CD4-positive, alpha-beta T cell (primary cell): ENCODE measurements around the gene LSM10. TPM values are rescaled to one million over a fixed set of nuclear protein-coding genes. Genes with fewer than 3 reads are reported as not detected.

ENCODE experiments used
- ATAC-seq: fragments of 200-7000 bp; cut with Tn5 transposase; one replicate; pipeline ENCODE4 v1.10.0; 2022; ENCODE audit warnings: mild to moderate bottlenecking; ENCODE audit not compliant: poor library complexity
- CTCF ChIA-PET: fragments of 350-600 bp; sonication (Branson Sonifier 250); formaldehyde crosslinking; loops from one replicate; lab custom pipeline; 2021; ENCODE audit warnings: antibody characterized with exemption, inconsistent platforms; lab: Charles Lee
- POLR2A ChIA-PET: fragments of 350-600 bp; sonication (Branson Sonifier 250); formaldehyde crosslinking; loops from one replicate; lab custom pipeline; 2021; ENCODE audit warnings: antibody characterized with exemption, inconsistent platforms; lab: Charles Lee
- DNase-seq, 14 experiments: peaks; one replicate each; pipeline ENCODE4 v3.0.0-alpha.2; 2013 to 2020; ENCODE audit warnings: mixed read lengths in 2 of 14
- H3K27ac ChIP-seq, 2 donors: one replicate each; pipeline versions ENCODE4 v1.5.1 to v1.7.0; 2013; ENCODE audit warnings: low read length in 2 of 2, low read depth in 1 of 2, mild to moderate bottlenecking in 1 of 2
- H3K27me3 ChIP-seq, 2 experiments: 1 replicate in 1 of 2; 2 replicates in 1 of 2; pipeline versions ENCODE4 v1.6.1 to v1.7.0; 2013; ENCODE audit warnings: low read length in 2 of 2, control low read depth in 1 of 2, mild to moderate bottlenecking in 1 of 2, moderate library complexity in 1 of 2; ENCODE audit not compliant: insufficient read depth in 2 of 2, control insufficient read depth in 1 of 2
- H3K36me3 ChIP-seq: one replicate; pipeline ENCODE4 v1.6.1; 2013; ENCODE audit warnings: low read length, control low read depth; ENCODE audit not compliant: insufficient read depth
- H3K4me1 ChIP-seq: one replicate; pipeline ENCODE4 v1.6.1; 2013; ENCODE audit warnings: low read length, control low read depth; ENCODE audit not compliant: insufficient read depth
- H3K4me3 ChIP-seq: one replicate; pipeline ENCODE4 v1.5.1; 2013; ENCODE audit warnings: mild to moderate bottlenecking, low read length, moderate library complexity
- H3K9me3 ChIP-seq, 2 experiments: 1 replicate in 1 of 2; 2 replicates in 1 of 2; pipeline versions ENCODE4 v1.6.1 to v1.7.0; 2013; ENCODE audit warnings: low read length in 2 of 2, mild to moderate bottlenecking in 2 of 2, control low read depth in 1 of 2, moderate library complexity in 1 of 2; ENCODE audit not compliant: control insufficient read depth in 1 of 2, insufficient read depth in 1 of 2
- H3K27ac Mint-ChIP-seq: one replicate; pipeline ENCODE4 v1.8.0; 2020; ENCODE audit warnings: mixed read lengths
- H3K27me3 Mint-ChIP-seq: one replicate; pipeline ENCODE4 v1.8.0; 2021; ENCODE audit warnings: mixed read lengths
- H3K36me3 Mint-ChIP-seq: one replicate; pipeline ENCODE4 v1.8.0; 2021; ENCODE audit warnings: low read depth, mixed read lengths
- H3K4me1 Mint-ChIP-seq: one replicate; pipeline ENCODE4 v1.8.0; 2021; ENCODE audit warnings: low read depth, mixed read lengths
- H3K4me3 Mint-ChIP-seq: one replicate; pipeline ENCODE4 v1.8.0; 2020; ENCODE audit warnings: mild to moderate bottlenecking, mixed read lengths
- H3K9me3 Mint-ChIP-seq: one replicate; pipeline ENCODE4 v1.8.0; 2020; ENCODE audit warnings: mixed read lengths
- intact Hi-C, 2 experiments: fragments of 100-400 bp; cut with DNase I in 1 of 2; cut with micrococcal nuclease in 1 of 2; formaldehyde crosslinking; loops; one replicate each; pipeline versions ENCODE4 v1.15.1 to v1.9.0; 2023 to 2025; cut with DNase I, micrococcal nuclease
- total RNA-seq, 174 experiments: library from RNA in 2 of 174; stranded (reverse) in 2 of 174; gene quantifications; one replicate each; pipeline ENCODE4 v1.2.3 and lab custom pipeline; 2021 to 2026
- TF ChIP-seq, protein P1 (sequence below): fragments of 200-600 bp; IDR thresholded peaks from one replicate; pipeline ENCODE4 v1.8.0; 2022; ENCODE audit warnings: antibody characterized with exemption, mild to moderate bottlenecking

Gene LSM10
- total RNA-seq, 2 experiments from 2014 or later: 25.6 to 26.0 TPM

DNA sequence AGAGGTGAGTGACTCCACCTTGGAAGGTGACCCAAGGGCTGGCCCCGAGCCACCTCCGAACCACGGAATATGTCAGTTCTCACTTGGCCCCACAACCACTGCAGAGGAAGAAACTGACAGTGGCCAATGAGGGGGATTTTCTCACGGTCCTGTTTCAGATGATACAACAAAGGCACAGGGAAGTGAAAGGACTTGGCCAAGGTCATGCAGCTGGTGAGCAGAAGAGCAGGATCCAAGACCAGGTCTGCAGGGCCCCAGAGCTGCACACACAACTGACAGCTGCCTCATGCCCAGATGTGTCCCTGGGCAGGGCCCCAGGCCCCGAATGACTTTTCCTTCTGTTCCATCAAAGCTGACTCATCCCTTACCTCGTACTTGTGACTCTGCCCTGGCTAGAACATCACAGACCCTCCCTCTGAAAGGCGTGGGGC, 48.5 kb downstream of the LSM10 start:
- H3K27ac ChIP-seq: no peak overlapping the region
- no peak overlapping the region for H3K4me3 ChIP-seq
- Mint-ChIP-seq H3K27ac (no peak overlapping the region), H3K4me1 (peaks cover 26% of the 10 kb centered on the region), H3K27me3 (no peaks in the 10 kb centered on the region), H3K9me3 (no peaks in the 10 kb centered on the region), H3K36me3 (peaks cover 71% of the 10 kb centered on the region), H3K4me3 (no peak overlapping the region)
- H3K4me1 ChIP-seq: peaks cover 23% of the 10 kb centered on the region
- TF ChIP-seq, protein P1, sequence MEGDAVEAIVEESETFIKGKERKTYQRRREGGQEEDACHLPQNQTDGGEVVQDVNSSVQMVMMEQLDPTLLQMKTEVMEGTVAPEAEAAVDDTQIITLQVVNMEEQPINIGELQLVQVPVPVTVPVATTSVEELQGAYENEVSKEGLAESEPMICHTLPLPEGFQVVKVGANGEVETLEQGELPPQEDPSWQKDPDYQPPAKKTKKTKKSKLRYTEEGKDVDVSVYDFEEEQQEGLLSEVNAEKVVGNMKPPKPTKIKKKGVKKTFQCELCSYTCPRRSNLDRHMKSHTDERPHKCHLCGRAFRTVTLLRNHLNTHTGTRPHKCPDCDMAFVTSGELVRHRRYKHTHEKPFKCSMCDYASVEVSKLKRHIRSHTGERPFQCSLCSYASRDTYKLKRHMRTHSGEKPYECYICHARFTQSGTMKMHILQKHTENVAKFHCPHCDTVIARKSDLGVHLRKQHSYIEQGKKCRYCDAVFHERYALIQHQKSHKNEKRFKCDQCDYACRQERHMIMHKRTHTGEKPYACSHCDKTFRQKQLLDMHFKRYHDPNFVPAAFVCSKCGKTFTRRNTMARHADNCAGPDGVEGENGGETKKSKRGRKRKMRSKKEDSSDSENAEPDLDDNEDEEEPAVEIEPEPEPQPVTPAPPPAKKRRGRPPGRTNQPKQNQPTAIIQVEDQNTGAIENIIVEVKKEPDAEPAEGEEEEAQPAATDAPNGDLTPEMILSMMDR: no peak
- intact Hi-C loops: no loop called here
- peaks cover 71% of the 10 kb centered on the region for H3K36me3 ChIP-seq
- ChIA-PET POLR2A (interaction anchor here (0.6 to 7.0 kb wide), 4 partner anchors 11 to 379 kb away, joined by 3 to 73 read pairs (median 12); partner anchors contain the start of gene STK40), CTCF (no interaction called here)
- no peak for ATAC-seq
- DNase-seq: peak in 2 of 14 experiments; percentile 39 to 43
- H3K9me3 ChIP-seq: no peaks in the 10 kb centered on the region
- H3K27me3 ChIP-seq: no peaks in the 10 kb centered on the region

DNA sequence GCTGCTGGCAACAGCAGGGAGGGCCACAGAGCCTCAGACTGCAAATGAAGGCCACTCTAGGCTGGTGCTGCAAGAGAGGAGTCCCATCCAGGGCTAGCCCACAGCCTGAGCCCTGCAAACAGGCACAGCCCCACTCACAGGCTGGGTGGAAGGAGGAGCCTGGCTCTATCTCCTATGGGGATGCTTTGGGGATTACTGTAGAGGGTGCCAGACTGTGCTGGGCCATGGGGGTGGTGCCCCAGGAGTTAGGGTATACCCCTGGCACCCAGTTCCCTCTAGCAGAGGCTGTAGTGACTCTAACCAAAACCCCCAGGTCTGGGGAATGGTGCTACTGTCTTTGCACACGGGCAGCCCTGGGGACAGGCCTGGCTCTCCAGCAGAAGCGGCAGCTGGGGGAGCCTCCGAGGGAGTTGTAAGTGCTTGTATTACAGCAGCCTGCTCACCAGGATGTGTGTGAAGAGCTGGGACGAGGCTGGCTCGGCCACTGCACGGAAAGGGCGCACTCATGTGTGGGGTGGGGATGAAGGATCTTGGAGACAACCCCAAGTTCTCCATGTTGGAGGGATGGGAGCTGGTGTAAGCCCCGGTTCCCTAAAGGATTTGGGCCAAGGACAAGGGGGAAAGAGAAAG, 50.9 kb downstream of the LSM10 start:
- no peak overlapping the region for H3K27ac ChIP-seq
- H3K27me3 ChIP-seq: no peaks in the 10 kb centered on the region
- ChIA-PET CTCF (no interaction called here), POLR2A (interaction anchor here (0.6 kb wide), 1 partner anchor 21 kb away, joined by 3 read pairs; no protein-coding TSS in a partner anchor)
- H3K36me3 Mint-ChIP-seq: peaks cover 67% of the 10 kb centered on the region
- H3K4me3 ChIP-seq: no peak overlapping the region
- H3K27ac Mint-ChIP-seq: no peak overlapping the region
- no peaks in the 10 kb centered on the region for H3K9me3 Mint-ChIP-seq
- no peaks in the 10 kb centered on the region for H3K27me3 Mint-ChIP-seq
- no peak for ATAC-seq
- H3K4me1 ChIP-seq: peaks cover 36% of the 10 kb centered on the region
- no peaks in the 10 kb centered on the region for H3K9me3 ChIP-seq
- intact Hi-C loops: no loop called here
- TF ChIP-seq, protein P1: no peak
- H3K4me3 Mint-ChIP-seq: no peak overlapping the region
- DNase-seq: no peak
- H3K36me3 ChIP-seq: peaks cover 72% of the 10 kb centered on the region
- H3K4me1 Mint-ChIP-seq: peaks cover 24% of the 10 kb centered on the region

DNA sequence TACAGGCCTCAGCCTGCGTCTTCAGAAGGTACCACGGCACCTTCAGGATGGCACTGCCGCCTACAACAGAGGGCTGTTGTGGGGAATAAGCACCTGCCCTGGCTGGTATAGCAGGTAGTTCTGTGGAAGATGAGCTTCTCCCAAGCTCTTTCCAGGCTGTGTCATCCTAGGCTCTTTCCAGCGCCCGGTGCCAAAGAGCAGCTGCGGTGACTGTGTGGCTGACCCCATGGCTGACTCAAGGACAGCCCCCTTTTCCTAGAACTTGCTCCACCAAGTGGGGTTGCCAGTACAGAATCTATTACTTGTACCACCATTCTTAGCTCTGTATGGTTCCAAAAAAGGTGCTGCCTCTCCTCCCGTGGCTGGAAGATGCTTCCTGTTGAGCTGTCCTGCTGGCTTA, 52.4 kb downstream of the LSM10 start:
- Mint-ChIP-seq H3K4me1 (peaks cover 10% of the 10 kb centered on the region), H3K4me3 (no peak overlapping the region), H3K27me3 (no peaks in the 10 kb centered on the region), H3K36me3 (peaks cover 68% of the 10 kb centered on the region), H3K27ac (no peak overlapping the region), H3K9me3 (no peaks in the 10 kb centered on the region)
- Histone ChIP-seq H3K9me3 (no peaks in the 10 kb centered on the region), H3K4me1 (peaks cover 21% of the 10 kb centered on the region), H3K27ac (no peak overlapping the region), H3K36me3 (peaks cover 84% of the 10 kb centered on the region), H3K4me3 (no peak overlapping the region), H3K27me3 (no peaks in the 10 kb centered on the region)
- TF ChIP-seq, protein P1: no peak
- ATAC-seq: no peak
- intact Hi-C loops: no loop called here
- CTCF ChIA-PET: no interaction called here
- POLR2A ChIA-PET: interaction anchor here (0.6 kb wide), 1 partner anchor 53 kb away, joined by 3 read pairs; no protein-coding TSS in a partner anchor
- no peak for DNase-seq
